Measurements from ENCODE around the gene TSPAN9.

The TSPAN9 gene

DNA sequence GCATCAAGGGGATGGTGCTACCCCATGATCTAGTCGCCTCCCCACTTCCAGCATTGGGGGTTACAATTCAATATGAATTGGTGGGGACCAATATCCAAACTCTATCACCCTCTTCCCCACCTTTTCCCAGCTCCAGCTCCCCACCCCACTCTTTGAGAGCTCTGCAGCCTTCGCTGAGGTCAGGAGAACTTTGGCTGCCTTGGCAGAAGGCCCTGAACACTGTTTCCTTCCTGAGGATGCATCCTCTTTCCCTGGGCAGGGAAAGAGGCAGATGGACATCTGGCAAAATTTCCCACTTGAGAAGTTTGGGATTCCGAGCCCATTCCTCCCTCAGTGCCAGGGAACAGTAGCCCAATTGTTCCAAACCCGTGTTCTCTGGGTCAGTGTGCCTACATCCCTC is 169.1 kb downstream of the TSPAN9 start:
- H3K9me3 ChIP-seq (ENCODE audit: control insufficient read depth in 2 of 2, low read length in 2 of 2), result no peaks in the 10 kb centered on the region
- H3K36me3 ChIP-seq (ENCODE audit: control insufficient read depth in 2 of 2, insufficient read depth in 2 of 2, low read length in 2 of 2), result no peaks in the 10 kb centered on the region
- H3K27ac ChIP-seq (ENCODE audit: low read length), result no peak overlapping the region
- peaks cover 20% of the 10 kb centered on the region for H3K4me1 ChIP-seq (ENCODE audit: control insufficient read depth, insufficient read depth, low read length)
- no peaks in the 10 kb centered on the region for H3K27me3 ChIP-seq (ENCODE audit: control insufficient read depth in 1 of 2, insufficient read depth in 2 of 2, low read length in 2 of 2)
- H3K9ac ChIP-seq (ENCODE audit: low read length in 2 of 2), result no peak overlapping the region
- H3K4me3 ChIP-seq (ENCODE audit: low read length in 2 of 2), result no peak overlapping the region

- Histone ChIP-seq H3K27me3 (ENCODE audit: control insufficient read depth in 1 of 2, insufficient read depth in 2 of 2, low read length in 2 of 2) (no peaks in the 10 kb centered on the region), H3K9me3 (ENCODE audit: control insufficient read depth in 2 of 2, low read length in 2 of 2) (no peaks in the 10 kb centered on the region), H3K36me3 (ENCODE audit: control insufficient read depth in 2 of 2, insufficient read depth in 2 of 2, low read length in 2 of 2) (no peaks in the 10 kb centered on the region), H3K27ac (ENCODE audit: low read length) (no peak overlapping the region), H3K9ac (ENCODE audit: low read length in 2 of 2) (no peak overlapping the region), H3K4me3 (ENCODE audit: low read length in 2 of 2) (no peak overlapping the region), H3K4me1 (ENCODE audit: control insufficient read depth, insufficient read depth, low read length) (peaks cover 28% of the 10 kb centered on the region)
Measured at GRCh38 chr12:3247077-3247476, 169.9 kb downstream of the TSPAN9 start.

DNA sequence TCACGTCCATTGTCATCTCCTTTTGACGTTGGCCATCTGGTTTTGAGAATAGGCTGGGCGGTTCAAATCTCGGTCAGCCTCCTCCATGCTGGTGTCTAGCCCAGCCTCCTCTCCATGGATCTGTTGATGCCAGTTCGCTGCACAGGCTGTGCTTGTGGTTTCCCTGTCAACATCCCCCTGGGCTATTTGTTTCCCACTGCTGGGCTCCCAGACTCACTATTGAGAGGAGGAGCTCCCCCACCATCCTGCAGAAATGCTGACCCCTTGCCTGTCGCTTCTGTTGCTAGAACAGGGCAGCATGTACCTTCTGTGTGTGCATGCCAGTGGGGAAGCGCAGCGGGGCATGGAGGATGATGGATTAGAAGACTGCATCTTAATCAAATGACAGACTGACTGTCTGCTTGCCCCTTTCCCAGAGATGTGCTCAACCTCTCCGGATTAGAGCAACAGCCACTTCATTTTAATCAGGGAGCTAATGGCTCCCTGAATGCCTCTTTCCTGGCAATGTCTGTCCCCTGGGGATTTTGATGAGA is 170.5 kb downstream of the TSPAN9 start:
- Histone ChIP-seq H3K27me3 (ENCODE audit: control insufficient read depth in 1 of 2, insufficient read depth in 2 of 2, low read length in 2 of 2) (no peaks in the 10 kb centered on the region), H3K36me3 (ENCODE audit: control insufficient read depth in 2 of 2, insufficient read depth in 2 of 2, low read length in 2 of 2) (no peaks in the 10 kb centered on the region), H3K9ac (ENCODE audit: low read length in 2 of 2) (no peak overlapping the region), H3K27ac (ENCODE audit: low read length) (no peak overlapping the region), H3K9me3 (ENCODE audit: control insufficient read depth in 2 of 2, low read length in 2 of 2) (no peaks in the 10 kb centered on the region), H3K4me3 (ENCODE audit: low read length in 2 of 2) (no peak overlapping the region), H3K4me1 (ENCODE audit: control insufficient read depth, insufficient read depth, low read length) (peaks cover 33% of the 10 kb centered on the region)

- no peaks in the 10 kb centered on the region for H3K27me3 ChIP-seq (ENCODE audit: control insufficient read depth in 1 of 2, insufficient read depth in 2 of 2, low read length in 2 of 2)
- H3K9ac ChIP-seq (ENCODE audit: low read length in 2 of 2), result no peak overlapping the region
- no peak overlapping the region for H3K27ac ChIP-seq (ENCODE audit: low read length)
- H3K9me3 ChIP-seq (ENCODE audit: control insufficient read depth in 2 of 2, low read length in 2 of 2), result no peaks in the 10 kb centered on the region
- no peaks in the 10 kb centered on the region for H3K36me3 ChIP-seq (ENCODE audit: control insufficient read depth in 2 of 2, insufficient read depth in 2 of 2, low read length in 2 of 2)
- H3K4me1 ChIP-seq (ENCODE audit: control insufficient read depth, insufficient read depth, low read length), result peaks cover 49% of the 10 kb centered on the region
- no peak overlapping the region for H3K4me3 ChIP-seq (ENCODE audit: low read length in 2 of 2)
Measured at GRCh38 chr12:3249081-3249800, 172.1 kb downstream of the TSPAN9 start.

DNA sequence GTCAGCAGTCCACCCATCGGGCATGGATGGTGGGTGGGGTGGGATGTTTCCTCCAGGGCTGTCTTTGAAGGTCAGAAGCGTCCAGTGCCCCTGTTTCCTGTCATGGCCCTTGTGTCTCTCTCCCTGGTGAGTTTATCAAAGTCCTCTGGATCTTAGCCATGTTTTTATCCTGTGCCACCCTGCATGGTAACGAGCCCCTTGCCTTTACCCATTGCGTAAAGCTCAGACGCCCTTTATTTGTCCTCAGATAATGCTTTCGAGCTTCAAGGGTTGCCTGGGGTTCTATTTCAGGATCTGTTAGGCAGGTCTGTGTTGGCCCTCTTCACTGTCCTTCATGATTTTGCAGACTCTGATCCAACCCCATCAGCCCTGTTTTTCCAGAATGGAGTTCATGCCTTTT is 172.9 kb downstream of the TSPAN9 start:
- H3K9me3 ChIP-seq (ENCODE audit: control insufficient read depth in 2 of 2, low read length in 2 of 2), result no peaks in the 10 kb centered on the region
- peak overlapping the region; percentile 93 for H3K27ac ChIP-seq (ENCODE audit: low read length)
- H3K4me1 ChIP-seq (ENCODE audit: control insufficient read depth, insufficient read depth, low read length), result peaks cover 56% of the 10 kb centered on the region
- H3K9ac ChIP-seq (ENCODE audit: low read length in 2 of 2), result no peak overlapping the region
- H3K36me3 ChIP-seq (ENCODE audit: control insufficient read depth in 2 of 2, insufficient read depth in 2 of 2, low read length in 2 of 2), result no peaks in the 10 kb centered on the region
- H3K4me3 ChIP-seq (ENCODE audit: low read length in 2 of 2), result no peak overlapping the region
- no peaks in the 10 kb centered on the region for H3K27me3 ChIP-seq (ENCODE audit: control insufficient read depth in 1 of 2, insufficient read depth in 2 of 2, low read length in 2 of 2)

- peaks cover 56% of the 10 kb centered on the region for H3K4me1 ChIP-seq (ENCODE audit: control insufficient read depth, insufficient read depth, low read length)
Measured at GRCh38 chr12:3250576-3250975, 173.4 kb downstream of the TSPAN9 start.

GRCh38 chr12:3251067-3251466 is 173.9 kb downstream of the TSPAN9 start:
- H3K27me3 ChIP-seq (ENCODE audit: control insufficient read depth in 1 of 2, insufficient read depth in 2 of 2, low read length in 2 of 2), result no peaks in the 10 kb centered on the region
- peaks cover 56% of the 10 kb centered on the region for H3K4me1 ChIP-seq (ENCODE audit: control insufficient read depth, insufficient read depth, low read length)
- no peaks in the 10 kb centered on the region for H3K9me3 ChIP-seq (ENCODE audit: control insufficient read depth in 2 of 2, low read length in 2 of 2)
- no peak overlapping the region for H3K9ac ChIP-seq (ENCODE audit: low read length in 2 of 2)
- H3K4me3 ChIP-seq (ENCODE audit: low read length in 2 of 2), result no peak overlapping the region
- peak overlapping the region; percentile 93 for H3K27ac ChIP-seq (ENCODE audit: low read length)
- H3K36me3 ChIP-seq (ENCODE audit: control insufficient read depth in 2 of 2, insufficient read depth in 2 of 2, low read length in 2 of 2), result no peaks in the 10 kb centered on the region

More at GRCh38 chr12:3250576-3250975, 173.4 kb downstream of the TSPAN9 start:
- Histone ChIP-seq H3K9me3 (ENCODE audit: control insufficient read depth in 2 of 2, low read length in 2 of 2) (no peaks in the 10 kb centered on the region), H3K4me3 (ENCODE audit: low read length in 2 of 2) (no peak overlapping the region), H3K9ac (ENCODE audit: low read length in 2 of 2) (no peak overlapping the region), H3K36me3 (ENCODE audit: control insufficient read depth in 2 of 2, insufficient read depth in 2 of 2, low read length in 2 of 2) (no peaks in the 10 kb centered on the region), H3K27ac (ENCODE audit: low read length) (peak overlapping the region; percentile 93), H3K27me3 (ENCODE audit: control insufficient read depth in 1 of 2, insufficient read depth in 2 of 2, low read length in 2 of 2) (no peaks in the 10 kb centered on the region)

DNA sequence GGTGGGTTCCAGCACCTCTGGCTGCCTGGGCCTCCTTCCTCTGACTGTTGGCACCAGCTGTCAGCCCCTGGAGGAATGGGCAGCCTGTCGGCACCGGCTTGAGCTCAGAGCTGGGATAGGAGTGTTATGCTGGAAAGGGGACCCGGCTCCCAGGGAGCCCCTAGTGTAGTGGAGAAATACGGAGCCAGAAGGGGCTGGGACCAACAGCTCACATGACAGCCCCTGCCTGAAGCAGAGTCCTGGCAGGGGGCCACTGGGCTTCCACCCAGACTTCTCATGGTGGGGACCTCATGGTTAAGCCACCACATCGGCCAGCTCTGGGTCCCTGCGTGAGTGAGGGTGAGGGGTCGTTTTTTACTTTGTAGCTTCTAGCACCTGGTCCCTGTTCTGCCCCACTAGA is 174.5 kb downstream of the TSPAN9 start:
- Histone ChIP-seq H3K4me1 (ENCODE audit: control insufficient read depth, insufficient read depth, low read length) (peaks cover 56% of the 10 kb centered on the region), H3K4me3 (ENCODE audit: low read length in 2 of 2) (peak overlapping the region in 1 of 2 donors; percentile 54), H3K27me3 (ENCODE audit: control insufficient read depth in 1 of 2, insufficient read depth in 2 of 2, low read length in 2 of 2) (no peaks in the 10 kb centered on the region), H3K9me3 (ENCODE audit: control insufficient read depth in 2 of 2, low read length in 2 of 2) (no peaks in the 10 kb centered on the region), H3K9ac (ENCODE audit: low read length in 2 of 2) (no peak overlapping the region), H3K27ac (ENCODE audit: low read length) (peak overlapping the region; percentile 93), H3K36me3 (ENCODE audit: control insufficient read depth in 2 of 2, insufficient read depth in 2 of 2, low read length in 2 of 2) (no peaks in the 10 kb centered on the region)

DNA sequence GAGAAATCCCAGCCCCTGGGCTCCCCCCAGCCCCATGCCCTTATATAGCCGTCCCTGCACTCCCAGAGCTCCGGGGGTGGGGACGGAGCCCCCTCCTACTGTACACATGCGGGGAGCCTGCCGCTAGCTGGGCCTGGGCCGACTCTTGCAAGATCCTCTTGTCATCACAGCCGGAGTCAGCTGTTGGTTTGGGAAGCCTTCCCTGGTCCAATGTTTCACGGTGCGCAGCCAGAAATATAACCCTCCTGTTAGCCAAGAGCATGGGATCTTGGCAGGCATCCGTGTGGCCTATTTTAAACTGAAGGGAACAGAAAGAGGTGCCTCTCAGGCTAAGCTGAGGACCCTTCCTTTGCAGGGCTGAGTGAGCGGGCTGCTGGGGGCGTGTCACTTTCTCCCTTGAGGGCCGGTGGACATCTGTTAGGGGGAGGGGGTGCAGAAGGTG is 175.3 kb downstream of the TSPAN9 start:
- Histone ChIP-seq H3K36me3 (ENCODE audit: control insufficient read depth in 2 of 2, insufficient read depth in 2 of 2, low read length in 2 of 2) (no peaks in the 10 kb centered on the region), H3K4me3 (ENCODE audit: low read length in 2 of 2) (peak overlapping the region in 1 of 2 donors; percentile 54), H3K4me1 (ENCODE audit: control insufficient read depth, insufficient read depth, low read length) (peaks cover 55% of the 10 kb centered on the region), H3K9ac (ENCODE audit: low read length in 2 of 2) (peak overlapping the region; percentile 13 to 44), H3K9me3 (ENCODE audit: control insufficient read depth in 2 of 2, low read length in 2 of 2) (no peaks in the 10 kb centered on the region), H3K27me3 (ENCODE audit: control insufficient read depth in 1 of 2, insufficient read depth in 2 of 2, low read length in 2 of 2) (no peaks in the 10 kb centered on the region), H3K27ac (ENCODE audit: low read length) (peak overlapping the region; percentile 93)

GRCh38 chr12:3253682-3254275 is 176.6 kb downstream of the TSPAN9 start:
- no peaks in the 10 kb centered on the region for H3K27me3 ChIP-seq (ENCODE audit: control insufficient read depth in 1 of 2, insufficient read depth in 2 of 2, low read length in 2 of 2)
- no peaks in the 10 kb centered on the region for H3K9me3 ChIP-seq (ENCODE audit: control insufficient read depth in 2 of 2, low read length in 2 of 2)
- no peak overlapping the region for H3K9ac ChIP-seq (ENCODE audit: low read length in 2 of 2)
- no peaks in the 10 kb centered on the region for H3K36me3 ChIP-seq (ENCODE audit: control insufficient read depth in 2 of 2, insufficient read depth in 2 of 2, low read length in 2 of 2)
- H3K4me3 ChIP-seq (ENCODE audit: low read length in 2 of 2), result no peak overlapping the region
- peaks cover 50% of the 10 kb centered on the region for H3K4me1 ChIP-seq (ENCODE audit: control insufficient read depth, insufficient read depth, low read length)
- H3K27ac ChIP-seq (ENCODE audit: low read length), result peak overlapping the region; percentile 93

DNA sequence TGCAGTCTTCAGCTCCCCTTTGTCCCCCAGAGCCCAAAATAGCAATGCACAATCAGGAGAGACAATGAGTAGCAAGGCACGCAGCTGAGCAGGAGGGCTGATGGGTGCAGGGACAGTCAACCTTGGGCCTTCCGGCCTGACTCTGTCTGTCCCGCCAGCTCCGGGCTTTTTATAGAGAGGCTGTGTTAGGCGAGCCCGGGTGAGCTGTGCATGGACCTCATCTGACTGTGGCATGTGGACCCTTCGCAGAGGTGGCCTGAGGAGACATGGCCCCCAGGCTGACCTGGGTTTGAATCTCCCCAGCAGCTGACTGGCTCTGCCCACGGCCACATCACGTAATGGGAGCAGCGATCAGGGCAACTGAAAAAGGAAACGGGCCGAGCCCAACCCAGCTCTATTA is 177.9 kb downstream of the TSPAN9 start:
- Histone ChIP-seq H3K36me3 (ENCODE audit: control insufficient read depth in 2 of 2, insufficient read depth in 2 of 2, low read length in 2 of 2) (no peaks in the 10 kb centered on the region), H3K27me3 (ENCODE audit: control insufficient read depth in 1 of 2, insufficient read depth in 2 of 2, low read length in 2 of 2) (no peaks in the 10 kb centered on the region), H3K27ac (ENCODE audit: low read length) (no peak overlapping the region), H3K4me3 (ENCODE audit: low read length in 2 of 2) (no peak overlapping the region), H3K9ac (ENCODE audit: low read length in 2 of 2) (no peak overlapping the region), H3K4me1 (ENCODE audit: control insufficient read depth, insufficient read depth, low read length) (peaks cover 48% of the 10 kb centered on the region), H3K9me3 (ENCODE audit: control insufficient read depth in 2 of 2, low read length in 2 of 2) (no peaks in the 10 kb centered on the region)

Data from stomach smooth muscle (tissue), 2 donors.